ENCODE data around the gene XPR1.

DNA sequence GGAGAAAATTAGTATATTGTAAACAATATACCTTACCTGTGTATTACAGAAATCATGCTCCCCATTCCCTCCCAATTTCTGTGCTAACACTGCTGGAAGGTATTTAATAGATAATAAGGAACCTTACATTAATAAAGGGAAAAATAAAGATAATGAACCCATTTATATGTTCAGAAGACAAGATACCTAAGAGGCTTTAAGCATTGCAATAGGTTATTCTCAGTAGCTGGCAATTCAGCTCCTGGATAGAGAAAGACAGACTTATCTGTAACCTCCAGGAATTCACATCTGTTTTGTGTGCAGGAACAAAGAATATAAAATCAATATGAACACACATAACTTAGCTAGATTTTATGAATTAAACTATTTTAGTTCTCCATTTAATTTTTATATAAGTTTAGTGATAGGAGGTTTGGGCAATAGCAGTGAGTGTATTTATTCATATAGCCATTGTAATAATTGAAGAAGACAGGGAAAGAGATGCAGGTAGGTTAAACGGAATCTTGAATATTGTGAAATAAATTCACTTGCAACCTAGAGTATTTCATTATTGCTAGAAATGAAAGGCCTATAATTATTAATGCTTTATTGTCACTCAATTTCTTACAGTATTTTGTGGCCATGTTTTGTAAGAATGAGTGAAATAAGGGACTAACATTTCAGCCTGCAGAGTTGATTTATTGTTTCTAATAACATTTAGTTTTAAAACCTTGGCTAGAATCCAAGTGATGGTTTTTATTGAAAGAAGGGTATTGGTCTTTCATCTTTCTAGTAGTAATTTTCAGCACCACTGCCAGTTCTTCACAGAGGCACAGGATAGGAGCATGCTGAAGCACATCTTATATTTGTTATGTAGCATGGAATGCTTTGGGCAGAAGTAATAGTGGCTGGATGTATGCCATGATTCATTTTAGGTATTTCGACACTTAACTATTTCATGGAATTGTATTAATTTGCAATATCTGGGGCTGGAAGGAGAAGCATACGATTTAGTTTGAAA, 1.5 kb downstream of the XPR1 start:
- TF ChIP-seq, protein P1, sequence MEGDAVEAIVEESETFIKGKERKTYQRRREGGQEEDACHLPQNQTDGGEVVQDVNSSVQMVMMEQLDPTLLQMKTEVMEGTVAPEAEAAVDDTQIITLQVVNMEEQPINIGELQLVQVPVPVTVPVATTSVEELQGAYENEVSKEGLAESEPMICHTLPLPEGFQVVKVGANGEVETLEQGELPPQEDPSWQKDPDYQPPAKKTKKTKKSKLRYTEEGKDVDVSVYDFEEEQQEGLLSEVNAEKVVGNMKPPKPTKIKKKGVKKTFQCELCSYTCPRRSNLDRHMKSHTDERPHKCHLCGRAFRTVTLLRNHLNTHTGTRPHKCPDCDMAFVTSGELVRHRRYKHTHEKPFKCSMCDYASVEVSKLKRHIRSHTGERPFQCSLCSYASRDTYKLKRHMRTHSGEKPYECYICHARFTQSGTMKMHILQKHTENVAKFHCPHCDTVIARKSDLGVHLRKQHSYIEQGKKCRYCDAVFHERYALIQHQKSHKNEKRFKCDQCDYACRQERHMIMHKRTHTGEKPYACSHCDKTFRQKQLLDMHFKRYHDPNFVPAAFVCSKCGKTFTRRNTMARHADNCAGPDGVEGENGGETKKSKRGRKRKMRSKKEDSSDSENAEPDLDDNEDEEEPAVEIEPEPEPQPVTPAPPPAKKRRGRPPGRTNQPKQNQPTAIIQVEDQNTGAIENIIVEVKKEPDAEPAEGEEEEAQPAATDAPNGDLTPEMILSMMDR (IDR thresholded peaks at IDR 0.05) = no peak
- TF ChIP-seq EP300 (IDR thresholded peaks at IDR 0.05; ENCODE audit: low read depth) = no peak
- TF ChIP-seq POLR2A (IDR thresholded peaks at IDR 0.05) = no peak
- TF ChIP-seq POLR2AphosphoS5 (IDR thresholded peaks at IDR 0.05) = no peak

All from transverse colon (tissue), 4 donors.